Right renal pelvis (tissue), 4 donors: ENCODE data around the gene CD74. TPM values are rescaled to one million over a fixed set of nuclear protein-coding genes. Genes with fewer than 3 reads are reported as not detected.

Source experiments
- DNase-seq, 4 donors: peaks; one replicate each; pipeline ENCODE4 v3.0.0-alpha.2; 2013; ENCODE audit warnings: low read depth in 4 of 4, low spot score in 3 of 4, missing footprints in 1 of 4
- polyA plus RNA-seq, 4 donors: library from polyadenylated mRNA; unstranded; fragments of 120-200 nt; gene quantifications; one replicate each; pipeline ENCODE4 v1.2.1, GENCODE V29; 2013; ENCODE audit not compliant: insufficient read length in 4 of 4

Gene CD74
- polyA plus RNA-seq, 4 donors = 288 to 366 (median 315) TPM

GRCh38 chr5:150374651-150375050, 38.1 kb downstream of the CD74 start:
- DNase-seq = no peak

- no peak for DNase-seq
These were observed 40.1 kb downstream of the CD74 start for GRCh38 chr5:150372639-150373038.

GRCh38 chr5:150368526-150368925, 44.2 kb downstream of the CD74 start:
- DNase-seq = no peak

- no peak for DNase-seq
These were observed 48.7 kb downstream of the CD74 start for GRCh38 chr5:150364004-150364403.

- DNase-seq = no peak
These were observed 49.5 kb downstream of the CD74 start for GRCh38 chr5:150363185-150363584.

GRCh38 chr5:150361301-150361700, 51.4 kb downstream of the CD74 start:
- DNase-seq = no peak

- no peak for DNase-seq
These were observed 54.2 kb downstream of the CD74 start for GRCh38 chr5:150358261-150359095.

GRCh38 chr5:150357326-150358260, 55.1 kb downstream of the CD74 start, which contains the start of gene TCOF1:
Gene TCOF1, plus strand, starts transcription at chr5:150357697. Its CDS starts 50 bp downstream, at chr5:150357747.
- DNase-seq = peak; percentile 92 to 95 (median 94)

GRCh38 chr5:150356575-150357294, 56.0 kb downstream of the CD74 start:
- no peak for DNase-seq

GRCh38 chr5:150355791-150356190, 56.9 kb downstream of the CD74 start:
- DNase-seq = no peak

GRCh38 chr5:150353032-150353675, 59.6 kb downstream of the CD74 start:
- DNase-seq = no peak

- DNase-seq = no peak
These were observed 60.3 kb downstream of the CD74 start for GRCh38 chr5:150352244-150353031.

Other genes starting within 250 kb of the CD74 start
- gene CDX1, start 246.1 kb downstream of the CD74 start, polyA plus RNA-seq = 1 to 10 TPM in 1 of 4 donors, under 1 TPM in 3; 0.64 to 1.0 (median 0.76) TPM
- under 1 TPM in 3 of 4 donors, not detected in 1; 0.06 to 0.08 (median 0.06) TPM for gene SLC6A7, start 222.8 kb downstream of the CD74 start, polyA plus RNA-seq
- 1 to 10 TPM; 2.4 to 5.2 (median 3.9) TPM for gene CAMK2A, start 123.1 kb downstream of the CD74 start, polyA plus RNA-seq
- 1 to 10 TPM; 2.3 to 3.8 (median 3.6) TPM for gene ARSI, start 110.0 kb downstream of the CD74 start, polyA plus RNA-seq
- gene TCOF1, start 55.2 kb downstream of the CD74 start, polyA plus RNA-seq = 10 to 100 TPM; 27.7 to 32.8 (median 30.2) TPM
- gene RPS14, start 36.8 kb upstream of the CD74 start, polyA plus RNA-seq = 1,000 to 10,000 TPM; 1,712 to 2,075 (median 1,946) TPM
- 10 to 100 TPM; 53.2 to 64.0 (median 57.8) TPM for gene NDST1, start 95.2 kb upstream of the CD74 start, polyA plus RNA-seq
- gene SYNPO, start 227.8 kb upstream of the CD74 start, polyA plus RNA-seq = 100 to 1,000 TPM in 3 of 4 donors, 10 to 100 TPM in 1; 97.9 to 127 (median 110) TPM
- gene MYOZ3, start 248.3 kb upstream of the CD74 start, polyA plus RNA-seq = 1 to 10 TPM; 5.4 to 6.4 (median 6.3) TPM